Measurements from ENCODE around the gene EPHA1.

DNA sequence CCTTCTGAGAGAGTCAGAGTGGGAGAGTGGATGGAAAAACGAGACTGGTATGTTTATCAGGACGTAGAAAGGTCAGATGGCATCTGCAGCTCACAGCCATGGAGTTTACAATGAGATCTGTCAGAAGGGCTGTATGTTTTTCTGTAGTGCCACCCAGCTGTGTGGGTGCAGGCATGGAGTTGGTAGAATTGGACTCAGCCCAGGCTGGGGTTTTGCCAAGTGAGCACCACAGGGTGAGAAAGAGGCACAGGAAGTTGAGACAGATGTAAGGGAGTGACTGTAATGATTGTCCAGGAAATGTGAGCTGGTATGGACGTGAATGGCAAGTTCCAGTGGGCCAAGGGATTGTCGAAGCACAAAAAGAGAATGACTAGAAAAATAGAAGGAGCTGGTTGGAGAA is 36.6 kb downstream of the EPHA1 start:
- no peak for TF ChIP-seq EZH2 (optimal IDR thresholded peaks at IDR 0.05; ENCODE audit: low read depth, low read length)
- TF ChIP-seq, protein P1, sequence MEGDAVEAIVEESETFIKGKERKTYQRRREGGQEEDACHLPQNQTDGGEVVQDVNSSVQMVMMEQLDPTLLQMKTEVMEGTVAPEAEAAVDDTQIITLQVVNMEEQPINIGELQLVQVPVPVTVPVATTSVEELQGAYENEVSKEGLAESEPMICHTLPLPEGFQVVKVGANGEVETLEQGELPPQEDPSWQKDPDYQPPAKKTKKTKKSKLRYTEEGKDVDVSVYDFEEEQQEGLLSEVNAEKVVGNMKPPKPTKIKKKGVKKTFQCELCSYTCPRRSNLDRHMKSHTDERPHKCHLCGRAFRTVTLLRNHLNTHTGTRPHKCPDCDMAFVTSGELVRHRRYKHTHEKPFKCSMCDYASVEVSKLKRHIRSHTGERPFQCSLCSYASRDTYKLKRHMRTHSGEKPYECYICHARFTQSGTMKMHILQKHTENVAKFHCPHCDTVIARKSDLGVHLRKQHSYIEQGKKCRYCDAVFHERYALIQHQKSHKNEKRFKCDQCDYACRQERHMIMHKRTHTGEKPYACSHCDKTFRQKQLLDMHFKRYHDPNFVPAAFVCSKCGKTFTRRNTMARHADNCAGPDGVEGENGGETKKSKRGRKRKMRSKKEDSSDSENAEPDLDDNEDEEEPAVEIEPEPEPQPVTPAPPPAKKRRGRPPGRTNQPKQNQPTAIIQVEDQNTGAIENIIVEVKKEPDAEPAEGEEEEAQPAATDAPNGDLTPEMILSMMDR (IDR thresholded peaks at IDR 0.05; ENCODE audit: low read length), result no peak
